SK-N-SH treated with all-trans-retinoic acid at 6 μM for 48 hours (cell line): ENCODE measurements around the gene APOL4.

Experiments used
- BACH2 ChIP-seq: fragments of 250-450 bp; sonication (Bioruptor Pico); IDR thresholded peaks from 2 replicates; pipeline ENCODE4 v1.9.0; 2021; ENCODE audit warnings: mild to moderate bottlenecking, borderline replicate concordance
- CSRNP3 ChIP-seq: fragments of 250-450 bp; sonication (Bioruptor Pico); IDR thresholded peaks from 2 replicates; pipeline ENCODE4 v1.5.1; 2021; ENCODE audit warnings: mild to moderate bottlenecking, moderate library complexity
- GLIS3 ChIP-seq: fragments of 250-450 bp; sonication (Bioruptor Pico); IDR thresholded peaks from 2 replicates; pipeline ENCODE4 v1.5.0; 2020; ENCODE audit warnings: mild to moderate bottlenecking, moderate library complexity
- ISL1 ChIP-seq: fragments of 250-450 bp; sonication (Bioruptor Pico); IDR thresholded peaks from 2 replicates; pipeline ENCODE4 v2.1.2; 2022; ENCODE audit warnings: mild to moderate bottlenecking, moderate library complexity
- PATZ1 ChIP-seq: fragments of 250-450 bp; sonication (Bioruptor Pico); IDR thresholded peaks from 2 replicates; pipeline ENCODE4 v1.8.0; 2020; ENCODE audit warnings: mild to moderate bottlenecking, moderate library complexity, borderline replicate concordance
- RARB ChIP-seq: fragments of 250-450 bp; sonication (Bioruptor Pico); IDR thresholded peaks from 2 replicates; pipeline ENCODE4 v1.8.0; 2021; ENCODE audit warnings: mild to moderate bottlenecking, moderate library complexity
- SNAI2 ChIP-seq: fragments of 250-450 bp; sonication (Bioruptor Pico); IDR thresholded peaks from 2 replicates; pipeline ENCODE4 v1.5.0; 2020; ENCODE audit warnings: mild to moderate bottlenecking, moderate library complexity
- TOX ChIP-seq: fragments of 250-450 bp; sonication (Bioruptor Pico); IDR thresholded peaks from 2 replicates; pipeline ENCODE4 v1.8.0; 2021; ENCODE audit warnings: mild to moderate bottlenecking, moderate library complexity, borderline replicate concordance
- TSHZ2 ChIP-seq: fragments of 250-450 bp; sonication (Bioruptor Pico); IDR thresholded peaks from 2 replicates; pipeline ENCODE4 v1.5.0; 2020; ENCODE audit warnings: mild to moderate bottlenecking, moderate library complexity
- ZFP3 ChIP-seq: fragments of 250-450 bp; sonication (Bioruptor Pico); IDR thresholded peaks from 2 replicates; pipeline ENCODE4 v1.5.0; 2020; ENCODE audit warnings: mild to moderate bottlenecking, moderate library complexity
- ZNF565 ChIP-seq: fragments of 450-650 bp; formaldehyde crosslinking; conservative IDR thresholded peaks from 2 replicates; pipeline ENCODE4 v1.5.0; 2020; ENCODE audit warnings: low read depth, mild to moderate bottlenecking, moderate library complexity
- ZNF70 ChIP-seq: fragments of 450-650 bp; formaldehyde crosslinking; IDR thresholded peaks from 2 replicates; pipeline ENCODE4 v1.5.0; 2020; ENCODE audit warnings: mild to moderate bottlenecking, moderate library complexity

- TF ChIP-seq TOX: no peak
- TF ChIP-seq PATZ1: no peak
- TF ChIP-seq SNAI2 (CRISPR knock-in tag): no peak
- TF ChIP-seq ZFP3 (CRISPR knock-in tag): no peak
- TF ChIP-seq ZNF70 (CRISPR knock-in tag): no peak
- no peak for TF ChIP-seq BACH2 (CRISPR knock-in tag)
- no peak for TF ChIP-seq RARB
- TF ChIP-seq CSRNP3 (CRISPR knock-in tag): no peak
- no peak for TF ChIP-seq GLIS3 (CRISPR knock-in tag)
- TF ChIP-seq ZNF565 (CRISPR knock-in tag): no peak
- TF ChIP-seq ISL1 (CRISPR knock-in tag): no peak
- no peak for TF ChIP-seq TSHZ2
Observed at GRCh38 chr22:36193577-36193976, 8.0 kb downstream of the APOL4 start.
